Thyroid gland (tissue), 4 donors: Measurements from ENCODE around the gene SMAD3. TPM values are rescaled to one million over a fixed set of nuclear protein-coding genes. Genes with fewer than 3 reads are reported as not detected.

Experiments used
- DNase-seq, 2 donors: peaks; one replicate each; pipeline ENCODE4 v3.0.0-alpha.2; 2019
- H3K27ac ChIP-seq, 3 donors: fragments of 200-600 bp; sonication (generic); 1 replicate in 2 of 3; 2 replicates in 1 of 3; pipeline ENCODE4 v1.5.1; 2016 to 2019; ENCODE audit warnings: mild to moderate bottlenecking in 1 of 3, moderate library complexity in 1 of 3
- H3K27me3 ChIP-seq: fragments of 200-600 bp; sonication (generic); one replicate; pipeline ENCODE4 v1.5.1; 2019
- H3K36me3 ChIP-seq, 2 donors: fragments of 200-600 bp; sonication (generic); one replicate each; pipeline ENCODE4 v1.5.1; 2016 to 2019
- H3K4me1 ChIP-seq, 2 donors: fragments of 200-600 bp; sonication (generic); one replicate each; pipeline ENCODE4 v1.5.1; 2017 to 2019
- H3K4me3 ChIP-seq, 3 donors: fragments of 200-600 bp; sonication (generic); replicated peaks in 1 of 3; 1 replicate in 2 of 3; 2 replicates in 1 of 3; pipeline ENCODE4 v1.5.1; 2016; ENCODE audit warnings: mild to moderate bottlenecking in 1 of 3
- H3K9me3 ChIP-seq: fragments of 200-600 bp; sonication (generic); one replicate; pipeline ENCODE4 v1.5.1; 2017
- CTCF ChIP-seq, 6 experiments: fragments of 200-600 bp in 3 of 6; fragments of 450-650 bp in 3 of 6; sonication (generic) in 3 of 6; IDR thresholded peaks; one replicate each; pipeline ENCODE4 v1.5.1; 2016 to 2019; ENCODE audit warnings: antibody characterized with exemption in 6 of 6, mild to moderate bottlenecking in 2 of 6, inconsistent platforms in 1 of 6, moderate library complexity in 1 of 6
- POLR2A ChIP-seq, 2 donors: fragments of 450-650 bp; IDR thresholded peaks; one replicate each; pipeline ENCODE4 v1.6.1; 2017; ENCODE audit warnings: antibody characterized with exemption in 2 of 2, mild to moderate bottlenecking in 2 of 2, moderate library complexity in 1 of 2
- WGBS, 2 donors: methylation state at CpG; one replicate each; pipeline ENCODE4 v1.1.5; 2017; 5-methylcytosine and 5-hydroxymethylcytosine counted together
- intact Hi-C: fragments of 100-400 bp; cut with DNase I; formaldehyde crosslinking; loops from one replicate; pipeline ENCODE4 v1.15.1; 2023
- total RNA-seq, 4 donors: library from RNA; depleted of rRNA; stranded (reverse); fragments of >200 nt; gene quantifications; one replicate each; pipeline ENCODE4 v1.2.3, GENCODE V29; 2016

SMAD3 gene
- total RNA-seq, 4 donors from 2014 or later = 33.6 to 66.5 (median 47.3) TPM

GRCh38 chr15:67061811-67062368 lies 3.5 kb upstream of the SMAD3 start:
- no peak for DNase-seq
- Histone ChIP-seq H3K4me3 (no peak overlapping the region), H3K4me1 (peaks cover 10 to 16% of the 10 kb centered on the region in 2 donors), H3K27me3 (no peaks in the 10 kb centered on the region), H3K27ac (no peak overlapping the region), H3K9me3 (no peaks in the 10 kb centered on the region), H3K36me3 (no peaks in the 10 kb centered on the region)
- intact Hi-C loops = loop anchor here (10.0 kb wide), 1 partner anchor 193 kb away; the partner anchor contains the start of genes AAGAB and IQCH
- TF ChIP-seq CTCF (IDR thresholded peaks at IDR 0.05) = no peak
- TF ChIP-seq POLR2A (IDR thresholded peaks at IDR 0.05) = no peak
- WGBS, 2 donors = 62 to 68% methylated on average over 3 of the region's 3 CpGs

GRCh38 chr15:67062369-67062985 lies 2.9 kb upstream of the SMAD3 start:
- no peak for DNase-seq
- no peak overlapping the region for H3K27ac ChIP-seq
- intact Hi-C loops = loop anchor here (10.0 kb wide), 1 partner anchor 192 kb away; the partner anchor contains the start of genes AAGAB and IQCH
- H3K36me3 ChIP-seq = no peaks in the 10 kb centered on the region
- TF ChIP-seq POLR2A (IDR thresholded peaks at IDR 0.05) = no peak
- TF ChIP-seq CTCF (IDR thresholded peaks at IDR 0.05) = no peak
- no peaks in the 10 kb centered on the region for H3K27me3 ChIP-seq
- H3K4me1 ChIP-seq = peaks cover 14 to 16% of the 10 kb centered on the region in 2 donors
- WGBS, 2 donors = 84 to 89% methylated on average over 3 of the region's 3 CpGs
- H3K9me3 ChIP-seq = no peaks in the 10 kb centered on the region
- H3K4me3 ChIP-seq = no peak overlapping the region

GRCh38 chr15:67063689-67064606 lies 1.5 kb upstream of the SMAD3 start:
- WGBS, 2 donors = 62 to 72% methylated on average over 33 of the region's 33 CpGs
- H3K4me1 ChIP-seq = peaks cover 24 to 29% of the 10 kb centered on the region in 2 donors
- H3K36me3 ChIP-seq = no peaks in the 10 kb centered on the region
- H3K9me3 ChIP-seq = no peaks in the 10 kb centered on the region
- no peak overlapping the region for H3K4me3 ChIP-seq
- intact Hi-C loops = loop anchor here (10.0 kb wide), 1 partner anchor 191 kb away; the partner anchor contains the start of genes AAGAB and IQCH
- DNase-seq = peak; percentile 70 to 77
- peak overlapping the region; percentile 91 to 94 (median 92) for H3K27ac ChIP-seq
- H3K27me3 ChIP-seq = no peaks in the 10 kb centered on the region
- TF ChIP-seq CTCF (IDR thresholded peaks at IDR 0.05) (no peak), POLR2A (IDR thresholded peaks at IDR 0.05) (peak in 1 of 2 donors; percentile 53)

- Histone ChIP-seq H3K4me1 (peaks cover 26 to 36% of the 10 kb centered on the region in 2 donors), H3K9me3 (no peaks in the 10 kb centered on the region), H3K27me3 (no peaks in the 10 kb centered on the region), H3K27ac (peak overlapping the region; percentile 91 to 94 (median 92)), H3K4me3 (peak overlapping the region in 2 of 3 donors; percentile 17 to 82), H3K36me3 (no peaks in the 10 kb centered on the region)
- WGBS, 2 donors = 15 to 20% methylated on average over 12 to 20 of the region's 75 CpGs
- intact Hi-C loops = loop anchor here (5.0 to 10.0 kb wide), 2 partner anchors 82 to 190 kb away; partner anchors contain the start of genes AAGAB and IQCH
- DNase-seq = peak; percentile 82 to 84
- TF ChIP-seq POLR2A (IDR thresholded peaks at IDR 0.05) (no peak), CTCF (IDR thresholded peaks at IDR 0.05) (peak in 1 of 6 experiments; percentile 24)
These were observed 533 bp upstream of the SMAD3 start for GRCh38 chr15:67064607-67065530.
